IMR-90 (cell line): Measurements from ENCODE around the gene PRSS21. TPM values are rescaled to one million over a fixed set of nuclear protein-coding genes. Genes with fewer than 3 reads are reported as not detected.

Source experiments
- ATAC-seq: fragments of 200-7000 bp; cut with Tn5 transposase; 2 replicates; pipeline ENCODE4 v1.9.1; 2020; ENCODE audit warnings: low read depth, mild to moderate bottlenecking, moderate library complexity
- Bru-seq: library from RNA; stranded (reverse); fragments of 400-500 nt; gene quantifications from one replicate; lab custom pipeline; 2021; lab: Mats Ljungman, UMichigan
- BruChase-seq, 2 experiments: library from RNA; stranded (reverse); fragments of 400-500 nt; gene quantifications; one replicate each; lab custom pipeline; 2021; lab: Mats Ljungman, UMichigan
- BruUV-seq: library from RNA; stranded (reverse); fragments of 400-500 nt; replicated peaks from 2 replicates; lab custom pipeline; 2021; lab: Mats Ljungman, UMichigan
- CTCF ChIA-PET: fragments of 300-600 bp; formaldehyde crosslinking; extraction: SDS; loops from one replicate; lab custom pipeline; 2021; ENCODE audit warnings: antibody characterized with exemption; lab: Yijun Ruan, JAX
- POLR2A ChIA-PET: fragments of 300-600 bp; sonication (Branson Sonifier 250); formaldehyde crosslinking; loops from one replicate; lab custom pipeline; 2022; ENCODE audit warnings: antibody characterized with exemption; ENCODE audit not compliant: unreplicated experiment; lab: Charles Lee
- DNase-seq: peaks from one replicate; pipeline ENCODE4 v3.0.0; 2013
- H2AFZ ChIP-seq: replicated peaks from 2 replicates; pipeline ENCODE3; 2013; ENCODE audit warnings: low read length, mild to moderate bottlenecking; ENCODE audit not compliant: poor library complexity
- H2AK5ac ChIP-seq: 2 replicates; pipeline ENCODE4 v1.6.1; 2013; ENCODE audit warnings: low read depth, low read length, inconsistent platforms
- H2AK9ac ChIP-seq: replicated peaks from 2 replicates; pipeline ENCODE3; 2013; ENCODE audit warnings: mild to moderate bottlenecking, low read depth, low read length, moderate library complexity; ENCODE audit not compliant: poor library complexity
- H2BK120ac ChIP-seq: 2 replicates; pipeline ENCODE4 v1.6.1; 2013; ENCODE audit warnings: low read depth, low read length, inconsistent platforms
- H2BK15ac ChIP-seq: 3 replicates; pipeline ENCODE4 v1.6.1; 2013; ENCODE audit warnings: low read depth, low read length, inconsistent platforms
- H2BK20ac ChIP-seq: 2 replicates; pipeline ENCODE4 v1.6.1; 2013; ENCODE audit warnings: low read depth, mild to moderate bottlenecking, inconsistent platforms, low read length, moderate library complexity
- H2BK5ac ChIP-seq: 2 replicates; pipeline ENCODE4 v1.6.1; 2013; ENCODE audit warnings: mild to moderate bottlenecking, low read depth, low read length, inconsistent platforms; ENCODE audit not compliant: poor library complexity, severe bottlenecking
- H3K14ac ChIP-seq: replicated peaks from 2 replicates; pipeline ENCODE4 v1.6.1; 2013; ENCODE audit warnings: low read depth, low read length, inconsistent platforms
- H3K18ac ChIP-seq: 2 replicates; pipeline ENCODE4 v1.6.1; 2013; ENCODE audit warnings: low read depth, low read length, control low read depth
- H3K23ac ChIP-seq: 2 replicates; pipeline ENCODE4 v1.6.1; 2013; ENCODE audit warnings: low read depth, low read length, inconsistent platforms
- H3K27ac ChIP-seq: 2 replicates; pipeline ENCODE4 v1.5.1; 2013; ENCODE audit warnings: mild to moderate bottlenecking, control low read depth, low read length; ENCODE audit not compliant: insufficient read depth
- H3K27me3 ChIP-seq: 2 replicates; pipeline ENCODE4 v1.6.1; 2013; ENCODE audit warnings: low read length; ENCODE audit not compliant: control insufficient read depth, insufficient read depth
- H3K36me3 ChIP-seq: 2 replicates; pipeline ENCODE4 v1.6.1; 2013; ENCODE audit warnings: low read length, mixed read lengths; ENCODE audit not compliant: control insufficient read depth, insufficient read depth
- H3K4ac ChIP-seq: 2 replicates; pipeline ENCODE4 v1.6.1; 2013; ENCODE audit warnings: low read depth, low read length, inconsistent platforms
- H3K4me1 ChIP-seq: 2 replicates; pipeline ENCODE4 v1.6.1; 2013; ENCODE audit warnings: low read length, mixed read lengths; ENCODE audit not compliant: control insufficient read depth, insufficient read depth
- H3K4me2 ChIP-seq: 2 replicates; pipeline ENCODE4 v1.6.1; 2013; ENCODE audit warnings: low read depth, mild to moderate bottlenecking, control low read depth, low read length, moderate library complexity
- H3K4me3 ChIP-seq: 2 replicates; pipeline ENCODE4 v1.5.1; 2013; ENCODE audit warnings: low read depth, mild to moderate bottlenecking, control low read depth, low read length, moderate library complexity; ENCODE audit not compliant: insufficient read depth
- H3K56ac ChIP-seq: 2 replicates; pipeline ENCODE4 v1.6.1; 2013; ENCODE audit warnings: low read length, inconsistent platforms; ENCODE audit not compliant: insufficient read depth; ENCODE audit errors: extremely low read depth
- H3K79me1 ChIP-seq, 2 experiments: 2 replicates each; pipeline ENCODE4 v1.6.1; 2013; ENCODE audit warnings: low read length in 2 of 2, inconsistent platforms in 1 of 2, low read depth in 1 of 2
- H3K9ac ChIP-seq: 2 replicates; pipeline ENCODE4 v1.6.1; 2013; ENCODE audit warnings: low read depth, low read length, control low read depth
- H3K9me1 ChIP-seq: 2 replicates; pipeline ENCODE4 v1.6.1; 2013; ENCODE audit warnings: low read length, inconsistent platforms; ENCODE audit not compliant: insufficient read depth
- H3K9me3 ChIP-seq: 2 replicates; pipeline ENCODE4 v1.6.1; 2013; ENCODE audit warnings: low read length; ENCODE audit not compliant: control insufficient read depth, insufficient read depth
- H4K20me1 ChIP-seq: 2 replicates; pipeline ENCODE4 v1.6.1; 2013; ENCODE audit warnings: low read length, inconsistent platforms; ENCODE audit not compliant: insufficient read depth
- H4K5ac ChIP-seq: 2 replicates; pipeline ENCODE4 v1.6.1; 2013; ENCODE audit warnings: mild to moderate bottlenecking, low read depth, low read length, control low read depth
- H4K8ac ChIP-seq, 2 experiments: 2 replicates each; pipeline ENCODE4 v1.6.1; 2013; ENCODE audit warnings: low read depth in 2 of 2, low read length in 2 of 2, control low read depth in 1 of 2, inconsistent platforms in 1 of 2
- H4K91ac ChIP-seq: 2 replicates; pipeline ENCODE4 v1.6.1; 2013; ENCODE audit warnings: low read depth, low read length, inconsistent platforms; ENCODE audit not compliant: insufficient read depth
- BHLHE40 ChIP-seq: fragments of 150-350 bp; IDR thresholded peaks from 2 replicates; pipeline ENCODE4 v1.6.1; 2016; ENCODE audit warnings: mild to moderate bottlenecking, low read depth, low read length
- CEBPB ChIP-seq: IDR thresholded peaks from 2 replicates; pipeline ENCODE4 v1.6.1; 2012; ENCODE audit warnings: low read depth, low read length, improper control_type of control experiment
- FOS ChIP-seq: fragments of 150-350 bp; IDR thresholded peaks from 2 replicates; pipeline ENCODE4 v1.6.1; 2016; ENCODE audit warnings: low read depth, low read length
- MAFK ChIP-seq: IDR thresholded peaks from 2 replicates; pipeline ENCODE4 v1.6.1; 2012; ENCODE audit warnings: low read depth, low read length, improper control_type of control experiment
- MAZ ChIP-seq: IDR thresholded peaks from 2 replicates; pipeline ENCODE4 v1.6.1; 2012; ENCODE audit warnings: low read depth, mild to moderate bottlenecking, low read length, improper control_type of control experiment, moderate library complexity, borderline replicate concordance
- MXI1 ChIP-seq: IDR thresholded peaks from 2 replicates; pipeline ENCODE4 v1.6.1; 2012; ENCODE audit warnings: low read depth, mild to moderate bottlenecking, low read length, moderate library complexity, borderline replicate concordance
- RAD21 ChIP-seq: IDR thresholded peaks from 2 replicates; pipeline ENCODE4 v1.6.1; 2012; ENCODE audit warnings: low read length, improper control_type of control experiment
- SMC3 ChIP-seq: fragments of 150-350 bp; IDR thresholded peaks from 2 replicates; pipeline ENCODE4 v1.6.1; 2016; ENCODE audit warnings: low read depth, mild to moderate bottlenecking, antibody characterized with exemption, low read length, moderate library complexity
- WGBS, 2 experiments: methylation state at CpG; one replicate each; pipeline versions ENCODE4 v1.1.5 to v1.1.7; 2013; ENCODE audit warnings: missing lambda C conversion rate in 2 of 2; ENCODE audit not compliant: insufficient read length in 1 of 2; ENCODE audit errors: extremely low coverage in 2 of 2; 5-methylcytosine and 5-hydroxymethylcytosine counted together
- dilution Hi-C: fragments of 300-500 bp; cut with HindIII; formaldehyde crosslinking; loops from one replicate; pipeline ENCODE4 v1.14.3; 2018; ENCODE audit warnings: low sequenced_read_pairs; ENCODE audit not compliant: unreplicated experiment
- in situ Hi-C: fragments of 300-500 bp; cut with MboI; formaldehyde crosslinking; loops from 3 replicates; pipeline ENCODE4 v1.14.3; 2019; ENCODE audit warnings: low sequenced_read_pairs, inconsistent platforms, mixed read lengths
- intact Hi-C: fragments of 100-400 bp; cut with micrococcal nuclease; formaldehyde crosslinking; loops from 2 replicates; pipeline ENCODE4 v1.10.0; 2022
- long read RNA-seq: library from polyadenylated mRNA; unstranded; transcript quantifications from one replicate; pipeline ENCODE4 v2.0.0, GENCODE V29; 2021; ENCODE audit not compliant: unreplicated experiment
- polyA plus RNA-seq, 3 experiments: library from polyadenylated mRNA; depleted of rRNA; stranded (reverse); fragments of >200 nt; gene quantifications; 2 replicates each; pipeline ENCODE4 v1.2.3, GENCODE V29; 2012; ENCODE audit warnings: low replicate concordance in 1 of 3
- total RNA-seq: library from RNA; depleted of rRNA; stranded (reverse); fragments of >200 nt; gene quantifications from 2 replicates; pipeline ENCODE4 v1.2.3, GENCODE V29; 2012; rRNA removed
- TF ChIP-seq, protein P1 (sequence below): fragments of 150-350 bp; IDR thresholded peaks from 2 replicates; pipeline ENCODE4 v1.6.1; 2017; ENCODE audit warnings: mild to moderate bottlenecking, antibody characterized with exemption, low read length, low read depth
- TF ChIP-seq, protein P2 (sequence below): fragments of 150-350 bp; IDR thresholded peaks from 2 replicates; pipeline ENCODE4 v1.6.1; 2016; ENCODE audit warnings: low read depth, mild to moderate bottlenecking, low read length, moderate library complexity, borderline replicate concordance

The PRSS21 gene, protein sequence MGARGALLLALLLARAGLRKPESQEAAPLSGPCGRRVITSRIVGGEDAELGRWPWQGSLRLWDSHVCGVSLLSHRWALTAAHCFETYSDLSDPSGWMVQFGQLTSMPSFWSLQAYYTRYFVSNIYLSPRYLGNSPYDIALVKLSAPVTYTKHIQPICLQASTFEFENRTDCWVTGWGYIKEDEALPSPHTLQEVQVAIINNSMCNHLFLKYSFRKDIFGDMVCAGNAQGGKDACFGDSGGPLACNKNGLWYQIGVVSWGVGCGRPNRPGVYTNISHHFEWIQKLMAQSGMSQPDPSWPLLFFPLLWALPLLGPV
- total RNA-seq: not detected in 2 replicates
- polyA plus RNA-seq (2012; rRNA removed): 0.21 and 0.47 TPM in 2 replicates
- 0.26 and 0.41 TPM in 2 replicates for polyA plus RNA-seq (2012; cell fraction: cytosol; rRNA removed)
- polyA plus RNA-seq (2012; cell fraction: nucleus; rRNA removed; ENCODE audit: low replicate concordance): 0.57 and 0.59 TPM in 2 replicates
- not detected for Bru-seq, nascent RNA
- BruChase-seq, experiment 1, labeled RNA remaining after a 6-hour chase: percentile 8 among the genes with signal in this experiment
- not detected for BruChase-seq, experiment 2, labeled RNA remaining after a 2-hour chase
- long read RNA-seq: 0 reads

DNA sequence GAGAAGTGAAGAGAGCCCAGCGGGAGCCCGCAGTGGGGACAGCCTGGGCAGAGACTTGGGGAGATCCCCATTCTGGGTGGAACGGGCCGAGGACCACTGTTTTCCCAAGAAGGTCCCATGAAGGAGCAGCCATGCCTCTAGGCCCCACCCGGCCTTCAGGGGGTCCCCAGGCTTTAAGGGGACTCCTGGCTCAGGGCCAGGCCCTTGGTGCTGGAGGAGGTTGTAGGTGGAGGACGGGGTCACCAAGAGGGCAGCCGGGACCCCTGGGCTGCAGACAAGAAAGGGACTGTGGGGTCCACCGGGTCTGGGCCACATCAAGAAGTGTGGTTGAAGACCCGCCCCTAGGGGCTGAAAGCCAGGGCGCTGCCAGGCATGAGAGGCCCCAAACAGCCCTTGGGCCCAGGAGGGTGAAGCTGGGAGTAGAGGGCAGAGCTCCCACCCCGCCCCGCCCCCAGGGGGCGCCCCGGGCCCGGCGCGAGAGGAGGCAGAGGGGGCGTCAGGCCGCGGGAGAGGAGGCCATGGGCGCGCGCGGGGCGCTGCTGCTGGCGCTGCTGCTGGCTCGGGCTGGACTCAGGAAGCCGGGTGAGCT lies at the start of gene PRSS21:
PRSS21 (plus strand) TSS at position 487 of the 589 bp plus-strand sequence; CDS start at position 519, 32 bp downstream.
- no peaks in the 10 kb centered on the region for H3K79me1 ChIP-seq
- no peaks in the 10 kb centered on the region for H3K9me1 ChIP-seq
- H3K4me1 ChIP-seq: no peaks in the 10 kb centered on the region
- no peak within 1 kb of the TSS for H3K18ac ChIP-seq
- H3K36me3 ChIP-seq: no peaks in the 10 kb centered on the region
- H4K5ac ChIP-seq: no peak within 1 kb of the TSS
- no TSS peak for BruUV-seq
- no peak within 1 kb of the TSS for H3K23ac ChIP-seq
- peaks cover 52% of the 10 kb centered on the region for H3K27me3 ChIP-seq
- no peak within 1 kb of the TSS for H3K27ac ChIP-seq
- DNase-seq: no peak
- H3K14ac ChIP-seq: no peak within 1 kb of the TSS
- no peak within 1 kb of the TSS for H3K56ac ChIP-seq
- no peak within 1 kb of the TSS for H2BK20ac ChIP-seq
- no peak within 1 kb of the TSS for H2BK5ac ChIP-seq
- ATAC-seq: no peak
- intact Hi-C loops (no loop called here), dilution Hi-C loops (no loop called here), in situ Hi-C loops (no loop called here)
- no peak within 1 kb of the TSS for H3K4ac ChIP-seq
- no peak within 1 kb of the TSS for H2AFZ ChIP-seq
- H2BK120ac ChIP-seq: no peak within 1 kb of the TSS
- no peak within 1 kb of the TSS for H2AK5ac ChIP-seq
- H4K8ac ChIP-seq: no peak within 1 kb of the TSS
- H2AK9ac ChIP-seq: peak within 1 kb of the TSS; percentile 55
- H3K4me2 ChIP-seq: no peak within 1 kb of the TSS
- 34% methylated on average over 4 of the region's 28 CpGs; no CpG with 5 or more reads in 1 of the 2 experiments for WGBS, 2 experiments
- POLR2A ChIA-PET: no interaction called here
- no peak within 1 kb of the TSS for H3K4me3 ChIP-seq
- H4K91ac ChIP-seq: no peak within 1 kb of the TSS
- no peaks in the 10 kb centered on the region for H4K20me1 ChIP-seq
- no peak within 1 kb of the TSS for H3K9ac ChIP-seq
- CTCF ChIA-PET: no interaction called here
- no peaks in the 10 kb centered on the region for H3K9me3 ChIP-seq
- TF ChIP-seq CEBPB (no peak), MXI1 (no peak), MAFK (no peak), BHLHE40 (no peak), FOS (no peak), RAD21 (no peak), SMC3 (no peak), MAZ (no peak)
- TF ChIP-seq, protein P1, sequence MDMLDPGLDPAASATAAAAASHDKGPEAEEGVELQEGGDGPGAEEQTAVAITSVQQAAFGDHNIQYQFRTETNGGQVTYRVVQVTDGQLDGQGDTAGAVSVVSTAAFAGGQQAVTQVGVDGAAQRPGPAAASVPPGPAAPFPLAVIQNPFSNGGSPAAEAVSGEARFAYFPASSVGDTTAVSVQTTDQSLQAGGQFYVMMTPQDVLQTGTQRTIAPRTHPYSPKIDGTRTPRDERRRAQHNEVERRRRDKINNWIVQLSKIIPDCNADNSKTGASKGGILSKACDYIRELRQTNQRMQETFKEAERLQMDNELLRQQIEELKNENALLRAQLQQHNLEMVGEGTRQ: no peak
- TF ChIP-seq, protein P2, sequence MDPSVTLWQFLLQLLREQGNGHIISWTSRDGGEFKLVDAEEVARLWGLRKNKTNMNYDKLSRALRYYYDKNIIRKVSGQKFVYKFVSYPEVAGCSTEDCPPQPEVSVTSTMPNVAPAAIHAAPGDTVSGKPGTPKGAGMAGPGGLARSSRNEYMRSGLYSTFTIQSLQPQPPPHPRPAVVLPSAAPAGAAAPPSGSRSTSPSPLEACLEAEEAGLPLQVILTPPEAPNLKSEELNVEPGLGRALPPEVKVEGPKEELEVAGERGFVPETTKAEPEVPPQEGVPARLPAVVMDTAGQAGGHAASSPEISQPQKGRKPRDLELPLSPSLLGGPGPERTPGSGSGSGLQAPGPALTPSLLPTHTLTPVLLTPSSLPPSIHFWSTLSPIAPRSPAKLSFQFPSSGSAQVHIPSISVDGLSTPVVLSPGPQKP: no peak
- no peak within 1 kb of the TSS for H2BK15ac ChIP-seq
